Activated naive CD8-positive, alpha-beta T cell treated with anti-CD3 and anti-CD28 coated beads, Interleukin-2, amount 10 ng/mL, durations not matched to agents 7 days and 5 days (primary cell): ENCODE measurements around the gene MYO1H. TPM values are rescaled to one million over a fixed set of nuclear protein-coding genes. Genes with fewer than 3 reads are reported as not detected.

Experiments
- ATAC-seq: fragments of 150-1000 bp; cut with Tn5 transposase; one replicate; pipeline ENCODE4 v1.10.0; 2021; ENCODE audit warnings: low read depth, moderate library complexity
- POLR2A ChIA-PET: fragments of 350-600 bp; sonication (Branson Sonifier 250); formaldehyde crosslinking; loops from one replicate; lab custom pipeline; 2021; ENCODE audit warnings: antibody characterized with exemption; lab: Charles Lee
- DNase-seq: peaks from one replicate; pipeline ENCODE4 v3.0.0; 2021
- H3K27ac Mint-ChIP-seq: one replicate; pipeline ENCODE4 v1.8.0; 2022; ENCODE audit warnings: mild to moderate bottlenecking, mixed read lengths
- H3K27me3 Mint-ChIP-seq: one replicate; pipeline ENCODE4 v1.8.0; 2022; ENCODE audit warnings: mild to moderate bottlenecking, moderate library complexity, mixed read lengths
- H3K36me3 Mint-ChIP-seq: one replicate; pipeline ENCODE4 v1.8.0; 2021; ENCODE audit warnings: mild to moderate bottlenecking, mixed read lengths
- H3K4me1 Mint-ChIP-seq: one replicate; pipeline ENCODE4 v1.8.0; 2021; ENCODE audit warnings: mixed read lengths
- H3K4me3 Mint-ChIP-seq: one replicate; pipeline ENCODE4 v1.8.0; 2022; ENCODE audit warnings: mild to moderate bottlenecking, moderate library complexity, mixed read lengths
- H3K9me3 Mint-ChIP-seq: one replicate; pipeline ENCODE4 v1.8.0; 2021; ENCODE audit warnings: mixed read lengths
- total RNA-seq, 2 experiments: library from RNA; stranded (reverse); gene quantifications; one replicate each; pipeline ENCODE4 v1.2.3, GENCODE V29; 2021

Gene MYO1H, protein sequence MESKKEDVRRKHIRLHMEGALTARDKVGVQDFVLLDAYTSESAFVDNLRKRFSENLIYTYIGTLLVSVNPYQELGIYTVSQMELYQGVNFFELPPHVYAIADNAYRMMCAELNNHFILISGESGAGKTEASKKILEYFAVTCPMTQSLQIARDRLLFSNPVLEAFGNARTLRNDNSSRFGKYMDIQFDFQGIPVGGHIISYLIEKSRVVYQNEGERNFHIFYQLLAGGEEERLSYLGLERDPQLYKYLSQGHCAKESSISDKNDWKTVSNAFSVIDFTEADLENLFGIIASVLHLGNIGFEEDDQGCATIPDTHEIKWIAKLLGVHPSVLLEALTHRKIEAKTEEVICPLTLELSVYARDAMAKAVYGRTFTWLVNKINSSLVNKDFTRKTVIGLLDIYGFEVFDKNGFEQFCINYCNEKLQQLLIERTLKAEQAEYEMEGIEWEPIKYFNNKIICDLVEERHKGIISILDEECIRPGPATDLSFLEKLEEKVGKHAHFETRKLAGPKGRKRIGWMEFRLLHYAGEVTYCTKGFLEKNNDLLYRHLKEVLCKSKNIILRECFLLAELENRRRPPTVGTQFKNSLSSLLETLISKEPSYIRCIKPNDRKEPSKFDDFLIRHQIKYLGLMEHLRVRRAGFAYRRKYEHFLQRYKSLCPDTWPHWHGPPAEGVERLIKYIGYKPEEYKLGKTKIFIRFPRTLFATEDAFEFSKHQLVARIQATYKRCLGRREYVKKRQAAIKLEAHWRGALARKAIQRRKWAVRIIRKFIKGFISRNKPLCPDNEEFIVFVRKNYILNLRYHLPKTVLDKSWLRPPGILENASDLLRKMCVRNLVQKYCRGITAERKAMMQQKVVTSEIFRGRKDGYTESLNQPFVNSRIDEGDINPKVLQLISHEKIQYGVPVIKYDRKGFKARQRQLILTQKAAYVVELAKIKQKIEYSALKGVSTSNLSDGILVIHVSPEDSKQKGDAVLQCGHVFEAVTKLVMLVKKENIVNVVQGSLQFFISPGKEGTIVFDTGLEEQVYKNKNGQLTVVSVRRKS
- not detected for total RNA-seq

DNA sequence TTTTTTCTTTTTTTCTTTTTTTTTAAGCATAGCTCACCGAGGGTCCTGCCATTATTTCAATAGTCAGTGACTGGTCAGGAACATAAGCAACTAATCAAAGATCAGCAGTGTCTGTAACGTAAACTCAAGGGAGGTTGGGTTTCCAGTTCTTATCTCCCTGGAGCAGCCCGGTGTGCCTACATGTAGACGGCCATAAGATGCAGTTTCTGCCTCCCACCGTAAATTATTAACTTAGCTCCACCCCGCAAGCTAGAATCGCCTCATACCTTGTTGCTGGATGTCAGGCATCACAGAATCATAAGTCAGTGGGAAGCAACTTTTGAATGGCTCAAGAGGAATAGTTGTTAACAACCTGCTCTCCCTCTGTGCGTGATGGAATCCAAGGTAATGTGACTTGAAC lies at the start of gene MYO1H:
MYO1H (plus strand) TSS at position 312 of the 400 bp plus-strand sequence; CDS start at position 373, 61 bp downstream.
- Mint-ChIP-seq H3K36me3 (no peaks in the 10 kb centered on the region), H3K27ac (no peak within 1 kb of the TSS), H3K27me3 (peaks cover 24% of the 10 kb centered on the region), H3K4me3 (no peak within 1 kb of the TSS), H3K9me3 (peaks cover 1% of the 10 kb centered on the region), H3K4me1 (no peaks in the 10 kb centered on the region)
- no peak for ATAC-seq
- POLR2A ChIA-PET, result no interaction called here
- DNase-seq, result no peak

- POLR2A ChIA-PET, result no interaction called here
- ATAC-seq, result no peak
- no peaks in the 10 kb centered on the region for H3K4me1 Mint-ChIP-seq
- no peaks in the 10 kb centered on the region for H3K36me3 Mint-ChIP-seq
- H3K4me3 Mint-ChIP-seq, result no peak overlapping the region
- H3K27ac Mint-ChIP-seq, result no peak overlapping the region
- H3K27me3 Mint-ChIP-seq, result peaks cover 7% of the 10 kb centered on the region
- DNase-seq, result no peak
- H3K9me3 Mint-ChIP-seq, result no peaks in the 10 kb centered on the region
Observed at GRCh38 chr12:109299849-109300248, 47.9 kb upstream of the MYO1H start.

DNA sequence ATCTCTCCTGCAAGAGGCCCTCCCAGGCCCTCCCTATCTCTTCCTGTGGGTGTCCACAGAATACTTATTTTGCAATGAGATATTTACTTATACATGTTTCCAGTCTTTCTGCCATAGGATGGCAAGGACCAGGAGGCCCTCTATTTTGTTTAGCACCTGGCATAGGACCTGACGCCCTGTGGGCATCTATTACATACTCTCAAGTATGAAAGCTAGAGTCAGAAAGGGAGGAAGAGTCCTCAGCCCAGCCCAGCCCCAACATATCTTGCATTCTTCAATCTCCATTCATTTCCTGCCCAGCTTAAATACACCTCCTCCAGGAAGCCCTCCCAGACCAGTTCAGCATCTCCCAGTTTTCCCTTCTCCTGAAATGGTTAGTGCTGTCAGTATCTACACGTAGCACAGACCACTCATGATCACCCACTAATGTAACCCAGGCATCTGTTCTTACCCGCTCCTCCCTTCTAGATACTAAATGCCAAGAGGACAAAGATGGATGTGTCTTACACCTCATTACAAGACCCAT lies 46.0 kb upstream of the MYO1H start:
- H3K4me3 Mint-ChIP-seq, result no peak overlapping the region
- no peak overlapping the region for H3K27ac Mint-ChIP-seq
- H3K36me3 Mint-ChIP-seq, result no peaks in the 10 kb centered on the region
- ATAC-seq (no peak), DNase-seq (no peak)
- POLR2A ChIA-PET, result no interaction called here
- no peaks in the 10 kb centered on the region for H3K9me3 Mint-ChIP-seq
- no peaks in the 10 kb centered on the region for H3K4me1 Mint-ChIP-seq
- peaks cover 14% of the 10 kb centered on the region for H3K27me3 Mint-ChIP-seq

DNA sequence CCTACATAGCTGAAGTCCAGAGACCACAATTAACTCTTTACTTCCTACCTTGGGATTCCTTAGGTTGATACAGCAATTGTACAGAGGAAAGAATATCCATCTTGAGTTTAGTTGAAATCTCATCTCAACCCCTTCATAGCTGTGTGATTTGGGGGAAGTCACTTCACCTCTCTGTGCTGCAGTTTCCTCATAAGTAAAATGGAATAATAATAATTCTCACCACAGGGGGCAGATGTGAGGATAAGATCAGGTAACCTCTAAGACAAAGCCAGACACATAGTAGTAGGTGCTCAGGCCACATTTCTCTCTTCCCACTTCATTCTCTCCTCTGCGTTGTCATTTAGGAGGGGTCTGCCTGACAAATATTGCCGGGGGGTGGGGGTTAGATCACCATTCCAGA lies 45.3 kb upstream of the MYO1H start:
- no peak for DNase-seq
- POLR2A ChIA-PET, result no interaction called here
- Mint-ChIP-seq H3K9me3 (no peaks in the 10 kb centered on the region), H3K4me3 (no peak overlapping the region), H3K4me1 (no peaks in the 10 kb centered on the region), H3K27ac (no peak overlapping the region), H3K27me3 (peaks cover 19% of the 10 kb centered on the region), H3K36me3 (no peaks in the 10 kb centered on the region)
- no peak for ATAC-seq

- H3K36me3 Mint-ChIP-seq, result no peaks in the 10 kb centered on the region
Observed at GRCh38 chr12:109302770-109303169, 44.9 kb upstream of the MYO1H start.

DNA sequence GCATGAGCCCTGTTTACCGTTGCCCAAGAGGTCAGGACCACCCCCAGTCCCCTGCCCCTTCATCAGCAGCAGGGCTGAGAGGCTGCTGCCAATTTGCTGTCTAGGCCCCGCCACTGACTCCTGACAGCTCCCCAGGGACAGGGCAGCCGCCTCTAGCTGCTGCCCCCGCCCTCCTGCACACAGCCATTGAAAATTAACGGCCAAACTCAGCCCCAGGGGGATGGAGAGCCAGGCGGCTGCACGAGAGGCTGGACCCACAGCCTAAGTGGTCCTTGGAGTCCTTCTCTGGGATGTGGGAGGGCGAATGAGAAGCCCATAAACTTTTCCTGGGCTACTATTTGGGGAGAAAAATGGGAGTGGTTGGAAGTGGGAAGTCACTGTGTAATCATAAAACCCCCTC lies 43.2 kb upstream of the MYO1H start:
- Mint-ChIP-seq H3K4me3 (no peak overlapping the region), H3K27me3 (peaks cover 39% of the 10 kb centered on the region), H3K27ac (no peak overlapping the region), H3K9me3 (no peaks in the 10 kb centered on the region), H3K4me1 (peaks cover 2% of the 10 kb centered on the region), H3K36me3 (no peaks in the 10 kb centered on the region)
- DNase-seq (no peak), ATAC-seq (no peak)
- POLR2A ChIA-PET, result no interaction called here

More at GRCh38 chr12:109302770-109303169, 44.9 kb upstream of the MYO1H start:
- H3K27me3 Mint-ChIP-seq, result peaks cover 23% of the 10 kb centered on the region
- no peaks in the 10 kb centered on the region for H3K4me1 Mint-ChIP-seq
- DNase-seq (no peak), ATAC-seq (no peak)
- no peak overlapping the region for H3K27ac Mint-ChIP-seq
- POLR2A ChIA-PET, result no interaction called here
- no peaks in the 10 kb centered on the region for H3K9me3 Mint-ChIP-seq
- no peak overlapping the region for H3K4me3 Mint-ChIP-seq

GRCh38 chr12:109305547-109305946 lies 42.2 kb upstream of the MYO1H start:
- POLR2A ChIA-PET, result no interaction called here
- peaks cover 43% of the 10 kb centered on the region for H3K27me3 Mint-ChIP-seq

GRCh38 chr12:109307051-109307450 lies 40.6 kb upstream of the MYO1H start:
- Mint-ChIP-seq H3K9me3 (no peaks in the 10 kb centered on the region), H3K4me3 (no peak overlapping the region), H3K27ac (no peak overlapping the region), H3K27me3 (peaks cover 54% of the 10 kb centered on the region), H3K36me3 (no peaks in the 10 kb centered on the region), H3K4me1 (peaks cover 9% of the 10 kb centered on the region)
- ATAC-seq, result no peak
- DNase-seq, result no peak
- POLR2A ChIA-PET, result no interaction called here

More at GRCh38 chr12:109305547-109305946, 42.2 kb upstream of the MYO1H start:
- H3K9me3 Mint-ChIP-seq, result no peaks in the 10 kb centered on the region
- ATAC-seq (no peak), DNase-seq (no peak)
- H3K36me3 Mint-ChIP-seq, result no peaks in the 10 kb centered on the region
- no peak overlapping the region for H3K4me3 Mint-ChIP-seq
- peaks cover 6% of the 10 kb centered on the region for H3K4me1 Mint-ChIP-seq
- H3K27ac Mint-ChIP-seq, result no peak overlapping the region

DNA sequence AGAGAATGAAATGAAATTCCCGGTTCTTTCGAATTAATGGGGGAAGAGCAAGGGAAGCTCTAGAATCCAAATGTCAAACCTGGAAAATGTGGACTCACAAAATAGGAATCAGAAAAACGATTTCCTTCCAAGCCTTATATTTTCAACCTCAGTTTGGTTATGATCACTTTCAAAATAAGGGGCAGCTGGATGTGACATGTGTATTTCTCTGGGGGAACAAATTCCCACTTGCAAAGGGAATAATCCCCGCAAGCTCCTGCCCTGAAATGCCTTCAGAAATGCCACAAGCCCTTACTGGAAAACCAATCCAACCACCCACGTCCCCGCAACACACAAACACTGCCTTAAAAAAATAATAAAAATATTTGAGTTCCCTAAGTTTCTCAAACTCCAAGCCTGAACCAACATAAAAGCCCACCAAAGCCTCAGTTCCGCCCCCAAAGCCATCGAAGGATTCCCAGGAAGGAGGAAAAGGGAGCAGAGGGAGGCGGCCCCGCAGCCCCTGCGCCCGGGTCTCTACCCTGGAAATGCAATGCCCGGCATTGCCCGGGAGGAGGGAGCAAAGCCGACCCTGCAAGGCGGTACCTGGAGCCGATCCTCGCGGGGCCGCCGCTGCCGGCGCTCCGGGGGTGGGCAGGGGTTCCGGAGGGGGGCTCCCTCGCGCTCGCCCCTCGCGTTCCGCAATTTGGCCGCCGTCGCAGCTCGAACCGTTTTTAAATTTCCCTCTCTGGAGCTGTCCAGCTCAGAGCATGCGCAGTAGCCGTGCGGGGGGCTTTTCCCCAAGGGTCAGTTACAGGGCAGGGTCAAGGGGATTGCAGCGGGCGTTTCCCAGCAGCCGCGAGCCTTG lies 38.9 kb upstream of the MYO1H start, which contains the start of gene FOXN4:
FOXN4 (minus strand) TSS at position 751 of the 847 bp plus-strand sequence. CDS start 963 bp downstream, outside the sequence.
- no peak for ATAC-seq
- no peak for DNase-seq
- POLR2A ChIA-PET, result no interaction called here
- Mint-ChIP-seq H3K4me1 (peaks cover 9% of the 10 kb centered on the region), H3K27ac (no peak within 1 kb of the TSS), H3K27me3 (peaks cover 64% of the 10 kb centered on the region), H3K4me3 (peak within 1 kb of the TSS; percentile 78), H3K9me3 (no peaks in the 10 kb centered on the region), H3K36me3 (no peaks in the 10 kb centered on the region)

GRCh38 chr12:109309381-109310246 lies 38.1 kb upstream of the MYO1H start:
- peak; percentile 32 for ATAC-seq
- Mint-ChIP-seq H3K27me3 (peaks cover 71% of the 10 kb centered on the region), H3K9me3 (no peaks in the 10 kb centered on the region), H3K4me3 (peak overlapping the region; percentile 78), H3K4me1 (peaks cover 9% of the 10 kb centered on the region), H3K27ac (no peak overlapping the region), H3K36me3 (no peaks in the 10 kb centered on the region)
- POLR2A ChIA-PET, result interaction anchor here (0.6 kb wide), 1 partner anchor 82 kb away, joined by 3 read pairs; no protein-coding TSS in a partner anchor
- no peak for DNase-seq

DNA sequence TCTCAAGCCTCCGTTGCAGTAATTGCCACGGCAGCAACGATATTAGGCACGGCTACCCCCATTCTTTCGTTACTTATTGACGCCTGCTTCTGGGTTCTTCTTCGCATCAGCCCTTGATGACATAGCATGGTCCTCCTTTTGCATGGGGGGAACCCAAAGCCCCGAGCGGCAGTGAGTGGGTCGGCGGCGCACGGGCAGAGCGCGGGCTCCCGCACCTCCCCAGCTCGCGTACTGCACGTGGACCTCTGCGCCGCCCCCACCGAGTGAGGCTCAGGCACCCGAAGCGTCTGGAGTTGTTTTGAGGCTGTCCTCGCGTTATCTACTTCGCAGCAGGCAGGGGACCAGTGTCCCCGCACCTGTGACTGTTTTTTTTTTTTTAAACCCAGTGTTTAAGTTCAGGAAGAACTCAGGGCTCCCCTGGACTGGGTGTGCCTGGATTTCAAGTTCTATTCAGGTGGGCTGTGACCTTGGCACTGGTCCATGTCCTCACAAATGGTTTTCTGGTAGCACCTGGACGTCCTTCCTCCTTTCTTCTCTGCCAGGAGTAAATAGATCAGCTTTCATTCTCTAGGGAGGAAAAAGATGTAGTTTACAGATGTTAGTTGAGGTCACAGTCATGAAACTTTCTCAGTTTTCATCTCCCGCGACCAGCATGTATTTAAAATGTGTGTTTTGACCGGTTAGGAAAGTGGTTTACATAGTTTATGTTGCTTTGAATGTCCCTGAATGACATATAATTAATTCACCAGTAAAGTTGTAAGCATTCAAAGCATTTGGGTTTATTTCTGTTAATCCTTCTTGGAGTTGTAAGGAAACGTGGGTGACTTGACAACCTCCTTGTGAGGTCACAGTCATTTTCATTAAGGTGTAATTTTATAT lies 37.2 kb upstream of the MYO1H start:
- Mint-ChIP-seq H3K9me3 (no peaks in the 10 kb centered on the region), H3K4me3 (peak overlapping the region; percentile 54), H3K4me1 (peaks cover 9% of the 10 kb centered on the region), H3K36me3 (no peaks in the 10 kb centered on the region), H3K27me3 (peaks cover 74% of the 10 kb centered on the region), H3K27ac (no peak overlapping the region)
- POLR2A ChIA-PET, result interaction anchor here (0.6 kb wide), 1 partner anchor 83 kb away, joined by 3 read pairs; no protein-coding TSS in a partner anchor
- DNase-seq (no peak), ATAC-seq (peak; percentile 42)
